ENCODE data around the gene HS1BP3.

Gene HS1BP3

DNA sequence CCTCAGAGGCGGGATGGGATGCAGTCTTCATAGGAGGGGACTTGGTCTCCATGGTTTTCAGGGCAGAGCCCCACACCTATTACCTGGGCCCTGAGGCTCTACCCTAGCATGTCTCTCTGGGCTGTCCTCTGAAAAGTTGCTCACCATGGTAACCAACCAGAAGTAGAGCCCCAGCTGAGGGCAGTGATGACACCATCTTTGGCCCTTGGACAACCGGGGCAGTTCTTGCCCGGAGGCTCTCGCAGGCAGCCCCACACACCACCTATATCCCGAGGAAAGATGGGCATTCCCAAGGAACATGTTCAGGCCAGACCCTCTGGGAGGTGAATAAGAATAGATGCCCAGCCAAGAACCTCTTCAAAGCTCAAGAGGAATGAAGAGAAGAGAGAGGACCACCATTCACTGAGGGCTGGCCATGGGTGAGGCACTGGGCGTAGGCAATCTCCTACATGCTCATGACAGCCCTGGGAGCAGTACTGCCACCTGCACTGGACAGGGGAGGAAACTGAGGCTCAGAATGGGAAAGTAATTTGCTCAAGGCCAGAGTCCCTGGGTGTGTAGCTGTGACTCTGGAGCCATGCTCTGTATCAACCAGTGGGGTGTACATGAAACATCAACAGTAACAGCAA lies 72.5 kb downstream of the HS1BP3 start:
- no peak for TF ChIP-seq CTCF (IDR thresholded peaks at IDR 0.05; ENCODE audit: low read depth, low read length)
- no peak for DNase-seq (ENCODE audit: low read depth in 2 of 2)
- no peak overlapping the region for H3K4me3 ChIP-seq (replicated peaks in 1 of 2; ENCODE audit: low read depth in 2 of 2, low read length in 2 of 2)

DNA sequence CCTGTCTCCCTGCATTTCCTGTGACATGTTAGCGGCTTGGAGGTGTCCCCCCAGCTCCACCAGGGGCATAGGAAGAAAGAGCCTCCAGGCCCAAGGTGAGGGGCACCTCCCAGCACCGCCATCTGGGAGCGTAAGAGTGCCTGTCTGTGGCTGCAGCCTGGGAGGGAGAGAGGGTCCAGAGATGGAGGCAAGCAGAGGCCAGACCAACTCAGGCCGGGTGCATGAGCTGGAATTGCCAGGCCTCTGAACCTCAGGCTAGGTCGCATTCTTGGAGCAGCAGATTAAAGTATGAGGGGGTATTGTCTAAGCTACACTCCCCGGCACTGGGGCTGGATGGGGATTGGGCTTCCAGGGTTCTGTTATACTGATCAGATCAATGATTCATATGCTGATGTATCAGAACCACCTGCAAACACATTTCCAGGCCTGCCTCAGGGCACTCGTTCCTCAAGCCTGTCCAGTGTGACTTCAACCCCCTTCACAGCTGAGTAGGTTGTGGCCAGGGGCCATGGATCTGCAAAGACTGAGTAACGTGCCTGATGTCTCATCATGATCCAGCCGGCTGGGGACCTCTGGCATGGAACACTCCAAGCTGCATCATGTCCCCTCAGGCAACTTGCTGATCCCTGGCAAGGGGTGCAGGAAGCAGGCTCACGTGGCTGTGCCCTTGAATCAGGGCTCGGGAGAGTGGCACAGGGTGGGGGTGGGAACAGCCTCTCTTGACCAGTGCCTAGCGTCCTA lies 73.2 kb downstream of the HS1BP3 start:
- peak in 1 of 2 donors; percentile 72 for DNase-seq (ENCODE audit: low read depth in 2 of 2)
- TF ChIP-seq CTCF (IDR thresholded peaks at IDR 0.05; ENCODE audit: low read depth, low read length): no peak

DNA sequence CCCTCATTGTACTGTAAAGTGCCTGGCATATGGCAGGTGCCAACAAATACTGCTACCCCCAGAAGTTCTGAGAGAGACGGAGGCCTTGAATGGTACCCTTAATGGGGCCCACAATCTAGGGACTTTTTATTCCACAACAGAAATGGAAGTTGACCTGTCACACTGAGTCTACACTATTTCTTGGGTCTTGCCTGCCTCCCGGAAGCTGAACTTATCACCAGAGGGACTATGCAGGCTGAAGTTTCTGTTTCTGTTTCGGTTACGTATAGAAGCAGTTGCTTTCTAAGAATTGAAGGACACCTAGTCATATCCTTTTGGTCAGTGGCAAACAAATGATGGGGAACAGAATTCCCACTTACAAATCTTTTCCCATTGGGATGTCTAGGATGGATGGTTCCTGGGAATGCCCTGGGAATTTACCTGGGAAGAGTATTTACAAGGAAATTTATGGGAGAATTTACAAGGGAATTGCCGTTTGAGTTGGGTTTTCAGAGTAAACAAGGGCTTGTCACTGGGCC lies 74.2 kb downstream of the HS1BP3 start:
- H3K4me3 ChIP-seq (replicated peaks in 1 of 2; ENCODE audit: low read depth in 2 of 2, low read length in 2 of 2): no peak overlapping the region
- DNase-seq (ENCODE audit: low read depth in 2 of 2): peak in 1 of 2 donors; percentile 36
- TF ChIP-seq CTCF (IDR thresholded peaks at IDR 0.05; ENCODE audit: low read depth, low read length): no peak

More for the DNA sequence above, 73.2 kb downstream of the HS1BP3 start:
- H3K4me3 ChIP-seq (replicated peaks in 1 of 2; ENCODE audit: low read depth in 2 of 2, low read length in 2 of 2): no peak overlapping the region

DNA sequence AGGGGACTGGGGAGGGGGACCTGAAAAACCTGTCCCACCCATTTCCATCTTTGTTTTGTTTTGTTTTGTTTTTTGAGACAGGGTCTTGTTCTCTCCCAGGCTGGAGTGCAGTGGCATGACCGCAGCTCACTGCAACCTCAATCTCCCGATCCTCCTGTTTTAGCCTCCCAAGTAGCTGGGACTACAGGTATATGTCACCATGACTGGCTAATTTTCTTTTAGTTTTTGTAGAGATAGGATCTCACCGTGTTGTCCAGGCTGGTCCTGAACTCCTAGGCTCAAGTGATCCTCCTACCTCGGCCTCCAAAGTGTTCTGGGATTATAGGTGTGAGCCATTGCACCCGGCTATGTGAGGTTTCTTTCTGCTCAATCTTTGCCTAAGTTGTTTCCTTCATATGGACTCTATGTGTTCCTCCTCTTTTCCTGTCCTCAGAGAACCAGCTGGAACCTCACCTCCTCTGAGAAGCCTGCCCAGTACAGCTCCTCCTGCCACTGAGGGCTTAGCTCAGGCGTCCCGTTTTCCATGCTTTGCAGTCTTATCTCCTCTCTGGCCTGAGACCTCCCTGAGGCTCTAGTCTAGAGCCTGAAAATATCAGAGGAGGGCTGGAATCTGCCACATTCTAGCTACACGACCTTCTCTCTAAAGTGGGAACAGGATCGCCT lies 74.8 kb downstream of the HS1BP3 start:
- H3K4me3 ChIP-seq (replicated peaks in 1 of 2; ENCODE audit: low read depth in 2 of 2, low read length in 2 of 2): no peak overlapping the region
- DNase-seq (ENCODE audit: low read depth in 2 of 2): no peak
- no peak for TF ChIP-seq CTCF (IDR thresholded peaks at IDR 0.05; ENCODE audit: low read depth, low read length)

- TF ChIP-seq CTCF (IDR thresholded peaks at IDR 0.05; ENCODE audit: low read depth, low read length): no peak
- DNase-seq (ENCODE audit: low read depth in 2 of 2): no peak
- no peak overlapping the region for H3K4me3 ChIP-seq (replicated peaks in 1 of 2; ENCODE audit: low read depth in 2 of 2, low read length in 2 of 2)
These were observed 75.5 kb downstream of the HS1BP3 start for GRCh38 chr2:20575414-20575813.

DNA sequence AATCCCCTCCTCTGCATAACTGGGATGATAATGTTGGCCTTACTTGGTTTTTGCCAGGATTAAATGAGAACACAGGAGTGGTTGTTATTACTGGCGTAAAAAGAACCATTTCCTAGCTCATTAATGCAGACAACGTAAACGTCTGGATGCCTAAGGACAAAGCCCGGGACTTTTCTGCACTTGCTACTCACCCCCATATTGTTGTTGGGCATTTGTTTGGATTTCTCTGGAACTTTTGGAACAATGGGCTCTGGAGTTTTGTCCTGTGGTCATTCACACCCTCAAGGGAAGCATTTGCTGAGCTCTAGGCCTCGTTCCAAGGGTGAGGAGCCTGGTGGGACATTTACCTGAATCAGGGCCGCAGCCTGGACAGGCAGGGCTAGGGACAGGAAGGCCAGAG lies 76.0 kb downstream of the HS1BP3 start:
- no peak for DNase-seq (ENCODE audit: low read depth in 2 of 2)
- no peak for TF ChIP-seq CTCF (IDR thresholded peaks at IDR 0.05; ENCODE audit: low read depth, low read length)
- H3K4me3 ChIP-seq (replicated peaks in 1 of 2; ENCODE audit: low read depth in 2 of 2, low read length in 2 of 2): no peak overlapping the region

All from cardiac fibroblast (primary cell).